ENCODE data around the gene GOLGA6B. TPM values are rescaled to one million over a fixed set of nuclear protein-coding genes. Genes with fewer than 3 reads are reported as not detected.

The GOLGA6B gene
- total and polyA plus RNA-seq, 2 of the 13 experiments (the other 11 are each of a cell fraction or from before 2014, with no cell fraction given): 0.04 TPM; not detected in 1

DNA sequence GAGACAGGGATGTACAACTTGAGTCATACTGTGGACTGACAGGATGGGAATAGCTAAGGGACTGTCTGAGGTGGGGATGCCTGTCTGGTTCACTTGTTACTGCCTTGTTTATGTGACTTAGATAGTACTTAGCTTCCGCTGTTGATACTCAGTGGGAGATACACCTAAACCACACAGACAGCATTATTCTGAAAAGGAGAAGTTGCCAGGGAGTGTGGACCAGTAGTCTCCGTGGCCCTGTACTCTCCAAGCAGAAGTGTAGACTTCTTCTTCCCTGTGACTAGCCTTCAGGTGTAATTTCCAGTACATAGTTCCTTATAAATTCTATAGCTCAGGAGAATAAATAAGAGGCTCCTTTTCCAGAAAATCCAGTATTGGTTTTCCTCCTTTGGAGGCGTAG is 26.4 kb downstream of the GOLGA6B start:
- no peak overlapping the region for H3K4me3 ChIP-seq (replicated peaks in 1 of 3; ENCODE audit: insufficient read depth in 1 of 3, low read depth in 2 of 3, low read length in 3 of 3)
- H3K79me2 ChIP-seq (ENCODE audit: insufficient read depth, low read length): no peaks in the 10 kb centered on the region
- H4K20me1 ChIP-seq (ENCODE audit: insufficient read depth, low read length): no peaks in the 10 kb centered on the region
- in situ Hi-C loops (cut with HindIII; ENCODE audit: extremely low pct_ligation_motif_present, low pct_unique_long_range_greater_than_20kb) (loop anchor here (10.0 kb wide), 1 partner anchor 76 kb away; no protein-coding TSS in a partner anchor), intact Hi-C loops (cut with micrococcal nuclease; ENCODE audit: unreplicated experiment) (no loop called here)
- FAIRE-seq: no peak
- DNase-seq (ENCODE audit: low spot score): no peak
- WGBS (ENCODE audit: low lambda C conversion rate): 52% methylated on average over 3 of the region's 3 CpGs
- no peak overlapping the region for H3K4me2 ChIP-seq (ENCODE audit: low read depth, low read length)
- ChIA-PET POLR2A (no interaction called here), CTCF (ENCODE audit: low intra/inter-chr PET ratio, low total read pairs) (no interaction called here)
- no peak overlapping the region for H2AFZ ChIP-seq (ENCODE audit: low read length)
- H3K27ac ChIP-seq (ENCODE audit: extremely low read length, insufficient read depth, low read length): no peak overlapping the region
- no peak for TF ChIP-seq CSRNP2 (CRISPR knock-in tag; conservative IDR thresholded peaks at IDR 0.05; ENCODE audit: low read depth)
- TF ChIP-seq, protein P1, sequence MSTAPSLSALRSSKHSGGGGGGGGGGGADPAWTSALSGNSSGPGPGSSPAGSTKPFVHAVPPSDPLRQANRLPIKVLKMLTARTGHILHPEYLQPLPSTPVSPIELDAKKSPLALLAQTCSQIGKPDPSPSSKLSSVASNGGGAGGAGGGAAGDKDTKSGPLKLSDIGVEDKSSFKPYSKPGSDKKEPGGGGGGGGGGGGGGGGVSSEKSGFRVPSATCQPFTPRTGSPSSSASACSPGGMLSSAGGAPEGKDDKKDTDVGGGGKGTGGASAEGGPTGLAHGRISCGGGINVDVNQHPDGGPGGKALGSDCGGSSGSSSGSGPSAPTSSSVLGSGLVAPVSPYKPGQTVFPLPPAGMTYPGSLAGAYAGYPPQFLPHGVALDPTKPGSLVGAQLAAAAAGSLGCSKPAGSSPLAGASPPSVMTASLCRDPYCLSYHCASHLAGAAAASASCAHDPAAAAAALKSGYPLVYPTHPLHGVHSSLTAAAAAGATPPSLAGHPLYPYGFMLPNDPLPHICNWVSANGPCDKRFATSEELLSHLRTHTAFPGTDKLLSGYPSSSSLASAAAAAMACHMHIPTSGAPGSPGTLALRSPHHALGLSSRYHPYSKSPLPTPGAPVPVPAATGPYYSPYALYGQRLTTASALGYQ (CRISPR knock-in tag; IDR thresholded peaks at IDR 0.05): no peak
- no peak for TF ChIP-seq CENPBD1 (CRISPR knock-in tag; IDR thresholded peaks at IDR 0.05; ENCODE audit: borderline replicate concordance, low read depth)
- TF ChIP-seq, protein P2, sequence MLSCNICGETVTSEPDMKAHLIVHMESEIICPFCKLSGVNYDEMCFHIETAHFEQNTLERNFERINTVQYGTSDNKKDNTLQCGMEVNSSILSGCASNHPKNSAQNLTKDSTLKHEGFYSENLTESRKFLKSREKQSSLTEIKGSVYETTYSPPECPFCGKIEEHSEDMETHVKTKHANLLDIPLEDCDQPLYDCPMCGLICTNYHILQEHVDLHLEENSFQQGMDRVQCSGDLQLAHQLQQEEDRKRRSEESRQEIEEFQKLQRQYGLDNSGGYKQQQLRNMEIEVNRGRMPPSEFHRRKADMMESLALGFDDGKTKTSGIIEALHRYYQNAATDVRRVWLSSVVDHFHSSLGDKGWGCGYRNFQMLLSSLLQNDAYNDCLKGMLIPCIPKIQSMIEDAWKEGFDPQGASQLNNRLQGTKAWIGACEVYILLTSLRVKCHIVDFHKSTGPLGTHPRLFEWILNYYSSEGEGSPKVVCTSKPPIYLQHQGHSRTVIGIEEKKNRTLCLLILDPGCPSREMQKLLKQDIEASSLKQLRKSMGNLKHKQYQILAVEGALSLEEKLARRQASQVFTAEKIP (CRISPR knock-in tag; IDR thresholded peaks at IDR 0.05; ENCODE audit: borderline replicate concordance): no peak
- no peak for TF ChIP-seq CENPT (CRISPR knock-in tag; IDR thresholded peaks at IDR 0.05; ENCODE audit: low read depth)
- TF ChIP-seq ZNF782 (CRISPR knock-in tag; IDR thresholded peaks at IDR 0.05; ENCODE audit: borderline replicate concordance): no peak
- no peak for TF ChIP-seq ZNF563 (CRISPR knock-in tag; IDR thresholded peaks at IDR 0.05)
- no peak for TF ChIP-seq MTF2 (CRISPR knock-in tag; IDR thresholded peaks at IDR 0.05; ENCODE audit: borderline replicate concordance)
- TF ChIP-seq ZKSCAN5 (CRISPR knock-in tag; IDR thresholded peaks at IDR 0.05): no peak
- TF ChIP-seq KMT2B (CRISPR knock-in tag; IDR thresholded peaks at IDR 0.05): no peak
- TF ChIP-seq RBM22 (optimal IDR thresholded peaks at IDR 0.05; ENCODE audit: low read length): no peak
- no peak for TF ChIP-seq CREB1 (IDR thresholded peaks at IDR 0.05)
- no peak for TF ChIP-seq CREB1 (CRISPR knock-in tag; IDR thresholded peaks at IDR 0.05)
- TF ChIP-seq, protein P3, sequence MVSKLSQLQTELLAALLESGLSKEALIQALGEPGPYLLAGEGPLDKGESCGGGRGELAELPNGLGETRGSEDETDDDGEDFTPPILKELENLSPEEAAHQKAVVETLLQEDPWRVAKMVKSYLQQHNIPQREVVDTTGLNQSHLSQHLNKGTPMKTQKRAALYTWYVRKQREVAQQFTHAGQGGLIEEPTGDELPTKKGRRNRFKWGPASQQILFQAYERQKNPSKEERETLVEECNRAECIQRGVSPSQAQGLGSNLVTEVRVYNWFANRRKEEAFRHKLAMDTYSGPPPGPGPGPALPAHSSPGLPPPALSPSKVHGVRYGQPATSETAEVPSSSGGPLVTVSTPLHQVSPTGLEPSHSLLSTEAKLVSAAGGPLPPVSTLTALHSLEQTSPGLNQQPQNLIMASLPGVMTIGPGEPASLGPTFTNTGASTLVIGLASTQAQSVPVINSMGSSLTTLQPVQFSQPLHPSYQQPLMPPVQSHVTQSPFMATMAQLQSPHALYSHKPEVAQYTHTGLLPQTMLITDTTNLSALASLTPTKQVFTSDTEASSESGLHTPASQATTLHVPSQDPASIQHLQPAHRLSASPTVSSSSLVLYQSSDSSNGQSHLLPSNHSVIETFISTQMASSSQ (IDR thresholded peaks at IDR 0.05; ENCODE audit: low read depth): no peak
- TF ChIP-seq, protein P3 (CRISPR knock-in tag; IDR thresholded peaks at IDR 0.05; ENCODE audit: borderline replicate concordance): no peak
- TF ChIP-seq KDM4B (CRISPR knock-in tag; IDR thresholded peaks at IDR 0.05): no peak
- peaks cover 11% of the 10 kb centered on the region; the same call in 1 of the 2 replicates for H3K4me1 ChIP-seq (ENCODE audit: insufficient read depth, low read length)
- H3K27me3 ChIP-seq (ENCODE audit: control insufficient read depth in 1 of 2, insufficient read depth in 2 of 2, low read length in 2 of 2): peaks cover 0 to 8% of the 10 kb centered on the region in 2 experiments; a peak in 3 of 5 replicates
- ATAC-seq: no peak
- no peaks in the 10 kb centered on the region for H3K9me3 ChIP-seq (ENCODE audit: low read length)
- no TSS peak for BruUV-seq (replicated peaks)
- H3K36me3 ChIP-seq (replicated peaks in 1 of 2; ENCODE audit: control insufficient read depth in 1 of 2, insufficient read depth in 2 of 2, low read length in 2 of 2): no peaks in the 10 kb centered on the region
- H3K9ac ChIP-seq (ENCODE audit: insufficient read depth, low read depth, low read length): no peak overlapping the region

All from HepG2 (cell line).